SU-DHL-6 (cell line): ENCODE data around the gene ARHGDIA.

Experiments used
- CTCF ChIP-seq: fragments of 200-600 bp; sonication (generic); IDR thresholded peaks from one replicate; pipeline ENCODE4 v1.5.1; 2017; ENCODE audit warnings: antibody characterized with exemption, mild to moderate bottlenecking, low read length, moderate library complexity; ENCODE audit not compliant: insufficient read depth, poor library complexity, severe bottlenecking
- EZH2phosphoT487 ChIP-seq: fragments of 200-600 bp; sonication (generic), shearing (Covaris generic); conservative IDR thresholded peaks from 2 replicates; pipeline ENCODE4 v1.6.1; 2018; ENCODE audit warnings: mild to moderate bottlenecking, antibody characterized with exemption, low read length, moderate library complexity, mixed read lengths

GRCh38 chr17:81823820-81824550, 47.2 kb downstream of the ARHGDIA start:
- TF ChIP-seq CTCF (no peak), EZH2phosphoT487 (no peak)
